ENCODE results near the gene ZNF638. TPM values are rescaled to one million over a fixed set of nuclear protein-coding genes. Genes with fewer than 3 reads are reported as not detected.
"Not testable (repeated sequence)": the region's sequence is repeated elsewhere in the genome, so short reads cannot be mapped to it uniquely, and the experiment has no call there.

ZNF638 gene, protein sequence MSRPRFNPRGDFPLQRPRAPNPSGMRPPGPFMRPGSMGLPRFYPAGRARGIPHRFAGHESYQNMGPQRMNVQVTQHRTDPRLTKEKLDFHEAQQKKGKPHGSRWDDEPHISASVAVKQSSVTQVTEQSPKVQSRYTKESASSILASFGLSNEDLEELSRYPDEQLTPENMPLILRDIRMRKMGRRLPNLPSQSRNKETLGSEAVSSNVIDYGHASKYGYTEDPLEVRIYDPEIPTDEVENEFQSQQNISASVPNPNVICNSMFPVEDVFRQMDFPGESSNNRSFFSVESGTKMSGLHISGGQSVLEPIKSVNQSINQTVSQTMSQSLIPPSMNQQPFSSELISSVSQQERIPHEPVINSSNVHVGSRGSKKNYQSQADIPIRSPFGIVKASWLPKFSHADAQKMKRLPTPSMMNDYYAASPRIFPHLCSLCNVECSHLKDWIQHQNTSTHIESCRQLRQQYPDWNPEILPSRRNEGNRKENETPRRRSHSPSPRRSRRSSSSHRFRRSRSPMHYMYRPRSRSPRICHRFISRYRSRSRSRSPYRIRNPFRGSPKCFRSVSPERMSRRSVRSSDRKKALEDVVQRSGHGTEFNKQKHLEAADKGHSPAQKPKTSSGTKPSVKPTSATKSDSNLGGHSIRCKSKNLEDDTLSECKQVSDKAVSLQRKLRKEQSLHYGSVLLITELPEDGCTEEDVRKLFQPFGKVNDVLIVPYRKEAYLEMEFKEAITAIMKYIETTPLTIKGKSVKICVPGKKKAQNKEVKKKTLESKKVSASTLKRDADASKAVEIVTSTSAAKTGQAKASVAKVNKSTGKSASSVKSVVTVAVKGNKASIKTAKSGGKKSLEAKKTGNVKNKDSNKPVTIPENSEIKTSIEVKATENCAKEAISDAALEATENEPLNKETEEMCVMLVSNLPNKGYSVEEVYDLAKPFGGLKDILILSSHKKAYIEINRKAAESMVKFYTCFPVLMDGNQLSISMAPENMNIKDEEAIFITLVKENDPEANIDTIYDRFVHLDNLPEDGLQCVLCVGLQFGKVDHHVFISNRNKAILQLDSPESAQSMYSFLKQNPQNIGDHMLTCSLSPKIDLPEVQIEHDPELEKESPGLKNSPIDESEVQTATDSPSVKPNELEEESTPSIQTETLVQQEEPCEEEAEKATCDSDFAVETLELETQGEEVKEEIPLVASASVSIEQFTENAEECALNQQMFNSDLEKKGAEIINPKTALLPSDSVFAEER (N-terminal part only)
- total RNA-seq = 10 to 100 TPM; 75.8 to 76.0 TPM

DNA sequence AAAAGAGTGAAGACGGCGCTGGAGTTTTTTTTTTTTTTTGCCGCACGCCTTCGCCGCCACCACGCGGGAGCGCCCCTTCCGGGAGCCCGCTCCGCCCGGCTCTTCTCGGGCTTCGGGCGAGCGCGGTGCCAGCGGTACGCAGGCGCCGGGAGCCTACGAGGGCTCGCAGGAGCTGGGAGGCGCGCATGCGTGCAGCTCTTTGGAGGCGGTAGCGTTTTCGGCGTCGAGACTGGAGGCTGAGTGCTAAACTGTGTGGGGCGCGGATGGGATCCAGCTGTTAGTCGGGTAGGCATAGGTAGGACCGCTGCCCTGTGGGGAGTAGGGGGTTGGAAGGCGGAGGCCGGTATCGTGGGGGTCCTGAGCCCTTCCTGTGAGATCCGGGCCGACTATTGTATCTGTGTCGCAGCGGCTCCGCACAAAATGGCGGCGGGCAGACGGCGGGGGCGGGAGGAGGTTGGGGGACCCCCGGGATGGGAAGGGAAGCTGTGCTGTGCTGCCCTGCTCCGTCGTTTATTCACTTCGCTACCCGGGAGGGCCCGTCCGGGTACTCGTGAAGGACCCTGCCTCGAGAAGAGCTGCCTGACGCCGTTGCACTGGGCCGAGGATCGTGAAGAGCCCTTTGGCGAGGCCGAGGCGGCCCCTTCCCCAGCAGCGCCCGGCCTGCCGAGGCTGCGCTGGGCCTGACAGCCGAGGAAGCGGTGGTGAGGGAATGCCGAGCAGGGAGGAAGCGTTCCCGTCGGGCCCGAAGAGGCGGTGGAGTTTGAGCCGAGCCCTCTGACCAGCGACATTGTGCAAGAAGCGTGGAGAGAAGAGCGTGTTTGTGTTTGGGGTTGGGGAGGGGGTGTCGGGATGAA, at the start of gene ZNF638:
Gene ZNF638, plus strand, starts transcription at position 202 of the 854 bp plus-strand sequence. CDS start 17,173 bp downstream, outside the sequence.
- ChIA-PET CTCF (interaction anchor here (0.5 to 2.0 kb wide), 15 partner anchors 9 to 260 kb away, joined by 3 to 5 read pairs (median 3); partner anchors contain the start of gene PAIP2B), POLR2A (interaction anchor here (0.5 to 0.6 kb wide), 5 partner anchors 11 to 263 kb away, joined by 3 to 5 read pairs (median 3); partner anchors contain the start of gene NAGK)

DNA sequence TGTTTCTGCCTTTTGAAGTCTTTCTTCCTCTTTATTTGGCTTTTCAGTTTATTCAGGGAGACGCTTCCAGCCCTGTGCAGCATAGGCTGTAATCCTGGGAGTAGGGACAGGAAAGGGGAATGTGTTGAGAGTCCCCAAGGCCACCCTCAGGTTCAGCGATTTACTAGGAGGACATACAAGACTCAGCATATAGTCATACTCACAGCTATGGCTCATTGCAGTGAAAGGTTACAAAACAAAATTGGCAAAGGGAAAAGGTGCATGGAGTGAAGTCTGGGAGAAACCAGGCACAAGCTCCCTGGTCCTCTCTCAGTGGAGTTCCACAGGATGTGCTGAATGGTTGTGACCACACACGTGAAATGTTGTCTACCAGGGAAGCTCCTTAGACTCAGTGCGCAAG, 49.6 kb upstream of the ZNF638 start:
- ChIA-PET POLR2A (no interaction called here), CTCF (interaction anchor here (1.2 kb wide), 1 partner anchor 19 kb away, joined by 3 read pairs; no protein-coding TSS in a partner anchor)

DNA sequence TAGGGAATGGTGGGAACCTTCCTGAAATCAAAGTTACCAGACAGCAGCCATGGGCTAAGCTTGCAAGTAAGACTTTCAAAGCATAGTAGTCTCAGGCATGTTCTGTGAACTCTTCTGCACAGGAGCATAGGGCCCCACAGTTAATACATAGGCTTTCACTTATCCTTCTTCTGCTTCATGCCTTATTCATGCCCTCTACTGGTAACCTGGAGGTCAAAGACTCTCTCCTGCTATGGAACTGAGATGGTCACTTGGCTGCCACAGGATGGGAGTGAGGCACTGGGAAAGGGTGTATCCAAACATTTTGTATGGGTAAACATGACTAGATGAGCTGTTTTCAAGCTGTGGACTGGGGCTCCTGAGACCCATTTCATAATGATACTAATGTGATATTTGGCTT, 49.1 kb upstream of the ZNF638 start:
- ChIA-PET CTCF (interaction anchor here (1.2 kb wide), 1 partner anchor 18 kb away, joined by 3 read pairs; no protein-coding TSS in a partner anchor), POLR2A (no interaction called here)

DNA sequence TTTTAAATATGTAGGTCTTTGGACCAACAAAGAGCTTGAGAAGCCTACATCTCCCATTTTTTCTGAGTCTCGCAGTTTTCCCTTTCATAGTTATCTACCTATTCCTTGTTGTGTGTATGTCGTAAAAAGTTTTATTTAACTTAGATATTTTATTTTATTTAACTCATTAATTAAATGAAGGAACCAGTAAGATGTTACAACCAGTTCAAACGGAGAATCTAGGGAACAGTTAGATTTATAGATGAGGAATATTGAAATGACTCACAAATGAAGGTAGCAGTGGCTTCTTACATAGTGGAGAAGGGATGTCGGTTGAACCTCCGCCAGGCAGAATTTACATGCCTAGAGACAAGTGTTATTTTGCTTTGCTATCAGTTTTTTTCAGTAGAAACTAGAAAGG, 48.5 kb upstream of the ZNF638 start:
- ChIA-PET POLR2A (no interaction called here), CTCF (interaction anchor here (1.2 kb wide), 1 partner anchor 18 kb away, joined by 3 read pairs; no protein-coding TSS in a partner anchor)

DNA sequence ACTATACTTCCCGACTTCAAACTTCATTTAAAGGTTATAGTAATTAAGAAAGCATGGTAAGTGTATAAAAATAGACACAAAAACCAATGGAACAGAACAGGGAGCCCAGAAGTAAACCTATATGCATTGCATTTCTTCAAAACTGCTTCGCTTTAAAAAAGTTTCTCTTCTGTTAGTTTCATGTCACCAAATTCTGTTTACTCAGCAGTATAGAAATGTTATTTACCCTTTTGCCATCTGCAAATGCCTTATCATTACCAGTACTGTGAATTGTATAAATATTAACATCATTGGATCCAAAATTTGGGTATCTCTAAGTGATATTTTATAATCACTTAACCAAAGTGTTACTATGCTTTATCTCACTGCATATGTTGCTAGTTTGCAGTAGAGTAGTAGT, 45.9 kb upstream of the ZNF638 start:
- POLR2A ChIA-PET = no interaction called here
- CTCF ChIA-PET = no interaction called here

DNA sequence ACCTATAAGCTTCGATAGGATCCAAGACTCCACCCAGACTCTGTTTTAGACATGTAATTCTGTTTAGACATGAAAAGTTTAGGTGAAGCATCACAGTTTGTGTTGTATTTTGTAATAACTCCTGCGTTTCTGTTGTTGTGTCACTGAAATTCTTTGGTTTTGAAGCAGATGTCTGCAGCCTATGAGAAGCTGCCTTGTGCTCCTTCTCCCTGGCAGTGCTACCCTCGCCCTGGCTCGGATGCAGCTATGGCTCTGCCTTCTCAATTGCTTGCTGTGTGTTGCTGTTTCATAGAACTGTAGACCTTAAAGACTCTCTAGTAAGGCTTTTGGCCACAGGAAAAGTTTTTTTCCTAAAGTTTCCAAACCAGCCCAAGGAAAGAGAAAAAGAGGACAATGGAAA, 40.2 kb upstream of the ZNF638 start:
- ChIA-PET CTCF (interaction anchor here (0.5 kb wide), 1 partner anchor 1046 kb away, joined by 3 read pairs; no protein-coding TSS in a partner anchor), POLR2A (no interaction called here)

DNA sequence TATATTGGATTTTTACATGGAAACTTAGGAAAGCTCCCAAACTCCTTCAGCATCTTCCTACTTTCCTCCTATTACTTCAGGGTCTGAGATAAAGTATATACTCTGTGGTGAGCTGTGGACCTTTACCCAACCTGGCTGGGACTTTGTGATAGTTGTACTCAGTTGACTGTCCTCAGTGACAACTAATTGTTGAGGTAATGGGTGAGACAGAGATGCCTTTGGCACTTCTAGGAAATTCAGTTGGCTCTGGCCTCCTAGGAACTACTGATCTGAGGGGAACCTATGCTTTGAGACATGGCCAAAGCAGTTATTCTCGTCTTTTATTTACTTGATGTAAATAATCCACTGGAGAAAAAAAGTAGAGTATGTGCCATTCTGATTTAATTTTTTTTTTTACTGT, 39.4 kb upstream of the ZNF638 start:
- ChIA-PET CTCF (no interaction called here), POLR2A (no interaction called here)

DNA sequence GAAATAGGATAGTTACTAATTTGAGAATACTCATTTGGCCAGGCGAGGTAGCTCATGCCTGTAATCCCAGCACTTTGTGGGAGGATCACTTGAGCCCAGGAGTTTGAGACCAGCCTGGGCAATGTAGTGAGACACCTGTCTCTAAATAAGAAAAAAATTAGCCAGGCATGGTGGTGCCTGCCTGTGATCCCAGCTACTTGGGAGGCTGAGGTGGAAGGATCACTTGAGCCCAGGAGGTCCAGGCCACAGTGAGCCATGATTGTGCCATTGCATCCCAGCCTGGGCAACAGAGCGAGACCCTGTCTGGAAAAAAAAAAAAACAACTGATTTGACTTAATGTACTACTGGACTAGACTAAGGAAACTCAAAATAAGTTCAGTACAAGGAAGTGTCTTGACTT, 32.7 kb upstream of the ZNF638 start:
- CTCF ChIA-PET = interaction anchor here (0.8 to 4.5 kb wide), 11 partner anchors 9 to 214 kb away, joined by 3 to 44 read pairs (median 4); partner anchors contain the start of gene ZNF638
- POLR2A ChIA-PET = interaction anchor here (0.7 kb wide), 1 partner anchor 238 kb away, joined by 3 read pairs; no protein-coding TSS in a partner anchor

DNA sequence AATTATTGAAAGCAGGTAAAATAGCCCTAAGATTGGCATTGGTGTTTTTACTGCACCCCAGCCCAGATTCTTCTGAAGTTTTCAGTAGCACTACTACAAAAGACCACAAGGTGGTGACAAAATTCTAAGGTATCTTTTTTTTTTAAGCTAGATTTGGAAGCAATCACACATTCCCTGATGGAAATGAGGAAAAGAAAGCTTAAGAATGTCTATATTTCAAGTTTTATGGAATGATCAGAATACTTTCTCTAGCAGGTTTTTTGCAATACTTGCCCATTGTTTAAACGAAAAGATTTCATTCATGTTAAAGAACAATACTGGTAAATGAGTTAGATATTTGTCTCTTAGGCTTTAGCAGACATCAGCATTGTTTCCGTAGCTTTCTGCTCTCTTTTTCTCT, 32.1 kb upstream of the ZNF638 start:
- ChIA-PET POLR2A (interaction anchor here (0.7 kb wide), 1 partner anchor 238 kb away, joined by 3 read pairs; no protein-coding TSS in a partner anchor), CTCF (interaction anchor here (0.7 to 4.5 kb wide), 16 partner anchors 9 to 214 kb away, joined by 3 to 44 read pairs (median 3); partner anchors contain the start of gene ZNF638)

DNA sequence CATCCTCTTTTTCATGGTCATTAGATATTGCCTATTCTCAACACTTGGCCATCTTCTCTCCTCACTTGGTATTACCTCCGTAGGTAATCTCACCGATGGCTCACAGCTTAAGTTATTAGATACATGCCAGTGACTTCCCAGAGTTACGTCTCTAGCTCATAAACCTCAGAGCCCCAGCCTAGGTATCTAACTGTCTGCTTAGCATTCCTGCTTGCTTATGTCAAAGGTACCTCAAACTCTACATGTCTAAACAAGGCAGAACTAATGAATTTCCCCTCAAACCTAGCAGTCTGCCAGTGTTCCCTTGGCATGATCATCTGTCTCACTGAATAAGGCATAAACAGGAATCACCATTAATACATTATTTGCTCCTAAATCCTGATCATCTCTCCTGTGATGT, 27.7 kb upstream of the ZNF638 start:
- POLR2A ChIA-PET = no interaction called here
- CTCF ChIA-PET = no interaction called here

DNA sequence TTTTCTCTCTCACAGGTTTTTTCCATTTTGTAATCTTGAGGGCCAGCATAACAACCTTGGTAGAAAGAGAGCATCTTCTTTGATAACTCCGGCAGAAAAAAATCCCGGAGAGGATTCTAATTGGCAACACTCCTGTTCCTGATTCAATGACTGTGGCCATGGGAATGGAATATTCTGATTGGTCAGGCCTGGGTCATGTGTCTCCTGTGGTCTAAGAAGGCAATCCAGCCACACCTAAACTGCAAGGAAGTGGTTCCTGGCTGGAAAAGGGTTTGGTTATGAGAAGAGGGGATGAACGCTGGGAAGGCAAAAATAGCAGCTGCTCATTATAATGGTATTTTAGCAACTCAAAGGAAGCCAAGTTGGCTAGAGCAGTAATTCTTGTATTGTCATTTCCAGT, 24.8 kb upstream of the ZNF638 start:
- POLR2A ChIA-PET = interaction anchor here (0.6 kb wide), 1 partner anchor 162 kb away, joined by 4 read pairs; no protein-coding TSS in a partner anchor
- CTCF ChIA-PET = no interaction called here

- POLR2A ChIA-PET = no interaction called here
Observed at GRCh38 chr2:71313016-71313766, 18.4 kb upstream of the ZNF638 start.

GRCh38 chr2:71317060-71317459, 14.5 kb upstream of the ZNF638 start:
- CTCF ChIA-PET = no interaction called here
- POLR2A ChIA-PET = no interaction called here

More at GRCh38 chr2:71313016-71313766, 18.4 kb upstream of the ZNF638 start:
- CTCF ChIA-PET = no interaction called here

DNA sequence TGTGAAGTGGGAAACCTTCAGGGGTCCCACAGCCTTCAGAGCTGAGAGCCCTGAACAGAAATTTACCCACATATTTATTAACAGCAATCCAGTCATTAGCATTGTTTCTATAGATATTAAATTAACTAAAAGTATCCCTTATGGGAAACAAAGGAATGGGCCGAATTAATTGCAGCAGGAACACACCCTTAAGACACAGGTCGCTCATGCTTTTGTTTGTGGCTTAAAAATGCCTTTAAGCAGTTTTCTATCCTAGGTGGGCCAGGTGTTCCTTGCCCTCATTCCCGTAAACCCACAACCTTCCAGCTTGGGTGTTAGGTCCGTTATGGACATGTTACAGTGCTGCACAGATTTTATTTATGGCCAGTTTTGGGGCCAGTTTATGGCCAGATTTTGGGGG, 13.7 kb upstream of the ZNF638 start:
- CTCF ChIA-PET = not testable (repeated sequence)

GRCh38 chr2:71323386-71323785, 8.2 kb upstream of the ZNF638 start:
- ChIA-PET CTCF (no interaction called here), POLR2A (no interaction called here)

More for the DNA sequence above, 13.7 kb upstream of the ZNF638 start:
- POLR2A ChIA-PET = not testable (repeated sequence)

- ChIA-PET CTCF (no interaction called here), POLR2A (no interaction called here)
Observed at GRCh38 chr2:71326968-71327367, 4.6 kb upstream of the ZNF638 start.

DNA sequence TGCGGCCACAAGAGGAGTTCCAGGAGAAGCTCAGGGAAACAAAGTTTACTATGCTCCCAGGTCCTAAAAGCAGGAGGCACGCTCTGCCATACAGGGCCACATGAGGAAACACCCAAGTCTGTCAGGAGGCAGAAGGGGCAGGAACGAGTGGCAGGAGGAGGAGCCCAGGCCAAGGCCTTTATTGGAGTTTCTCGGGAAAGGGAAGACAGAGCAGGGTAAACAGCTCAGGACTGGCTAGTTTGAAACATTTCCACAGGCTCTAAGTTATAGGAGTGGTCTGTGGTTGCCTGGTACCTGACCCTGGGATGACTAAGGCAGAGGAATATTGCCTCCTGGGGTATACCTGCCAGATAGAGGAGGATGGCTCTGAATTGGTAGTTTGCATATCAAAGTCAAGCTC, 3.7 kb upstream of the ZNF638 start:
- ChIA-PET POLR2A (no interaction called here), CTCF (no interaction called here)

DNA sequence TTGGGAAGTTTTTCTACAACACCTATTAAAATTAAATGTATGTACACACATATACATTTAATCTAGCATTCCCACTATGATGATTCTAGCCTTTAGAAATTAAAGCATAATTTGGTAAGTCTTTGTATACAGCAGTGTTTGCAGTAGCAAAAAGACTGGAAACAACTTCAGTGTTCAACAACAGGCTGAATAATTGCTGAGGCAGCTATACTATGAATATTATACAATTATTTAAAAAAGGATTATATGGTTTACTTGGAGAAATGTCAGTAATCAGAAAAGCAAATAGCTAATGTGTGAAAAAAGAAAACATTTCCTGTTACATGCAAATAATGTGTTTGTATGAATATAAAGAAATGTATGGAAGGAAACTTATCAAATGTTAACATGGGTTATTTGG, 1.4 kb upstream of the ZNF638 start:
- ChIA-PET CTCF (interaction anchor here (0.8 to 2.0 kb wide), 4 partner anchors 30 to 259 kb away, joined by 3 to 5 read pairs (median 4); no protein-coding TSS in a partner anchor), POLR2A (no interaction called here)

Data from activated CD8-positive, alpha-beta memory T cell treated with anti-CD3 and anti-CD28 coated beads for 36 hours (primary cell).